H9 (cell line): ENCODE data around the gene IFI27L1. TPM values are rescaled to one million over a fixed set of nuclear protein-coding genes. Genes with fewer than 3 reads are reported as not detected.

Experiments
- DNase-seq: peaks from one replicate; pipeline ENCODE4 v3.0.0-alpha.2; 2017
- H2AFZ ChIP-seq: one replicate; pipeline ENCODE4 v1.6.1; 2013; ENCODE audit warnings: mild to moderate bottlenecking, low read length, control low read depth, moderate library complexity
- H2AK5ac ChIP-seq: 2 replicates; pipeline ENCODE4 v1.6.1; 2013; ENCODE audit warnings: low read length, control low read depth, mixed read lengths; ENCODE audit not compliant: insufficient read length
- H2BK120ac ChIP-seq: one replicate; pipeline ENCODE4 v1.6.1; 2013; ENCODE audit warnings: low read depth, mild to moderate bottlenecking, low read length, control low read depth, inconsistent platforms; ENCODE audit not compliant: poor library complexity, severe bottlenecking
- H2BK12ac ChIP-seq: 2 replicates; pipeline ENCODE4 v1.6.1; 2013; ENCODE audit warnings: low read length, control low read depth, mixed read lengths, low read depth; ENCODE audit not compliant: insufficient read length
- H2BK15ac ChIP-seq: 2 replicates; pipeline ENCODE4 v1.6.1; 2013; ENCODE audit warnings: low read depth, low read length, control low read depth
- H2BK20ac ChIP-seq: one replicate; pipeline ENCODE4 v1.6.1; 2013; ENCODE audit warnings: low read depth, mild to moderate bottlenecking, low read length, control low read depth, inconsistent platforms; ENCODE audit not compliant: poor library complexity, severe bottlenecking
- H2BK5ac ChIP-seq: 2 replicates; pipeline ENCODE4 v1.6.1; 2013; ENCODE audit warnings: low read length, control low read depth, mixed read lengths; ENCODE audit not compliant: insufficient read length
- H3K14ac ChIP-seq: 2 replicates; pipeline ENCODE4 v1.6.1; 2013; ENCODE audit warnings: low read length, control low read depth; ENCODE audit not compliant: insufficient read depth
- H3K18ac ChIP-seq: 2 replicates; pipeline ENCODE4 v1.6.1; 2013; ENCODE audit warnings: low read depth, mild to moderate bottlenecking, mixed read lengths, low read length, control low read depth; ENCODE audit not compliant: insufficient read length
- H3K23ac ChIP-seq: 2 replicates; pipeline ENCODE4 v1.6.1; 2013; ENCODE audit warnings: low read length, control low read depth, mixed read lengths, low read depth; ENCODE audit not compliant: insufficient read length
- H3K23me2 ChIP-seq: 2 replicates; pipeline ENCODE4 v1.6.1; 2013; ENCODE audit warnings: low read depth, mild to moderate bottlenecking, mixed read lengths, low read length, control low read depth; ENCODE audit not compliant: insufficient read length, poor library complexity, severe bottlenecking
- H3K27ac ChIP-seq: 2 replicates; pipeline ENCODE4 v1.5.1; 2013; ENCODE audit warnings: low read length, control low read depth, mixed read lengths, low read depth; ENCODE audit not compliant: insufficient read length
- H3K27me3 ChIP-seq: 2 replicates; pipeline ENCODE4 v1.6.1; 2013; ENCODE audit warnings: low read length, control low read depth, inconsistent platforms; ENCODE audit not compliant: insufficient read depth
- H3K4ac ChIP-seq: 2 replicates; pipeline ENCODE4 v1.6.1; 2013; ENCODE audit warnings: low read depth, mild to moderate bottlenecking, control low read depth, inconsistent platforms, low read length, moderate library complexity
- H3K4me1 ChIP-seq: 2 replicates; pipeline ENCODE4 v1.6.1; 2013; ENCODE audit warnings: low read length, control low read depth, inconsistent platforms; ENCODE audit not compliant: insufficient read depth
- H3K4me2 ChIP-seq: 2 replicates; pipeline ENCODE4 v1.6.1; 2013; ENCODE audit warnings: low read length, control low read depth, mixed read lengths; ENCODE audit not compliant: insufficient read length, insufficient read depth
- H3K56ac ChIP-seq: 2 replicates; pipeline ENCODE4 v1.6.1; 2013; ENCODE audit warnings: low read depth, mild to moderate bottlenecking, mixed read lengths, low read length, control low read depth; ENCODE audit not compliant: insufficient read length
- H3K79me1 ChIP-seq: 2 replicates; pipeline ENCODE4 v1.6.1; 2013; ENCODE audit warnings: low read depth, mild to moderate bottlenecking, moderate library complexity, low read length, control low read depth, inconsistent platforms; ENCODE audit not compliant: insufficient read depth, poor library complexity, severe bottlenecking
- H3K79me2 ChIP-seq: 2 replicates; pipeline ENCODE4 v1.6.1; 2013; ENCODE audit warnings: low read length, control low read depth, inconsistent platforms; ENCODE audit not compliant: insufficient read depth
- H3K9ac ChIP-seq: 2 replicates; pipeline ENCODE4 v1.6.1; 2013; ENCODE audit warnings: low read length, control low read depth, mixed read lengths; ENCODE audit not compliant: insufficient read length; ENCODE audit errors: extremely low read depth
- H3K9me3 ChIP-seq: one replicate; pipeline ENCODE4 v1.6.1; 2013; ENCODE audit warnings: low read depth, low read length, inconsistent platforms; ENCODE audit not compliant: control insufficient read depth
- H3T11ph ChIP-seq: one replicate; pipeline ENCODE4 v1.6.1; 2013; ENCODE audit warnings: mild to moderate bottlenecking, low read length, control low read depth, inconsistent platforms
- H4K20me1 ChIP-seq: one replicate; pipeline ENCODE4 v1.6.1; 2013; ENCODE audit not compliant: control insufficient read depth, insufficient read length, insufficient read depth
- H4K5ac ChIP-seq: 2 replicates; pipeline ENCODE4 v1.6.1; 2013; ENCODE audit warnings: low read depth, mild to moderate bottlenecking, mixed read lengths, low read length, control low read depth; ENCODE audit not compliant: insufficient read length
- H4K8ac ChIP-seq: replicated peaks from 2 replicates; pipeline ENCODE4 v1.6.1; 2013; ENCODE audit warnings: low read length, control low read depth, mixed read lengths, low read depth; ENCODE audit not compliant: insufficient read length
- H4K91ac ChIP-seq: 2 replicates; pipeline ENCODE4 v1.6.1; 2013; ENCODE audit warnings: low read depth, mild to moderate bottlenecking, moderate library complexity, mixed read lengths, low read length, control low read depth; ENCODE audit not compliant: insufficient read length
- H3K27ac Mint-ChIP-seq, 3 experiments: 2 replicates in 2 of 3; 3 replicates in 1 of 3; pipeline ENCODE4 v1.8.0; 2020 to 2021; ENCODE audit warnings: mixed read lengths in 3 of 3, mild to moderate bottlenecking in 1 of 3, moderate library complexity in 1 of 3
- H3K27me3 Mint-ChIP-seq: 2 replicates; pipeline ENCODE4 v1.8.0; 2021; ENCODE audit warnings: low read depth, mild to moderate bottlenecking, moderate library complexity, mixed read lengths
- H3K36me3 Mint-ChIP-seq, 3 experiments: 2 replicates in 2 of 3; 3 replicates in 1 of 3; pipeline ENCODE4 v1.8.0; 2020 to 2021; ENCODE audit warnings: low read depth in 3 of 3, mixed read lengths in 3 of 3; ENCODE audit not compliant: insufficient read depth in 1 of 3
- H3K4me1 Mint-ChIP-seq, 2 experiments: 2 replicates each; pipeline ENCODE4 v1.8.0; 2020; ENCODE audit warnings: mixed read lengths in 2 of 2
- H3K4me3 Mint-ChIP-seq, 2 experiments: 2 replicates in 1 of 2; 3 replicates in 1 of 2; pipeline ENCODE4 v1.8.0; 2020 to 2021; ENCODE audit warnings: mild to moderate bottlenecking in 2 of 2, mixed read lengths in 2 of 2, moderate library complexity in 1 of 2
- H3K9me3 Mint-ChIP-seq, 2 experiments: 2 replicates in 1 of 2; 3 replicates in 1 of 2; pipeline ENCODE4 v1.8.0; 2020; ENCODE audit warnings: mild to moderate bottlenecking in 2 of 2, mixed read lengths in 2 of 2, moderate library complexity in 1 of 2
- WGBS: extraction: QIAGEN DNeasy Blood & Tissue Kit; methylation state at CpG from one replicate; pipeline ENCODE4 v1.1.7; 2013; ENCODE audit warnings: missing lambda C conversion rate, low lambda C conversion rate, mixed read lengths; ENCODE audit not compliant: insufficient read length; ENCODE audit errors: extremely low coverage; 5-methylcytosine and 5-hydroxymethylcytosine counted together
- total RNA-seq: library from RNA; stranded (reverse); gene quantifications from 2 replicates; pipeline ENCODE4 v1.2.1, GENCODE V29; 2021
- TF ChIP-seq, protein P1 (sequence below): fragments of 200-600 bp; sonication (generic); conservative IDR thresholded peaks from 3 replicates; pipeline ENCODE4 v1.8.0; 2021; ENCODE audit warnings: antibody characterized with exemption, mild to moderate bottlenecking

Gene IFI27L1
- total RNA-seq, 1 experiment from 2014 or later, result 27.4 TPM

- Mint-ChIP-seq H3K27ac (no peak overlapping the region), H3K4me3 (no peak overlapping the region), H3K27me3 (no peaks in the 10 kb centered on the region), H3K36me3 (peaks cover 67 to 70% (median 69%) of the 10 kb centered on the region in 3 experiments), H3K4me1 (peaks cover 15% of the 10 kb centered on the region in 2 experiments), H3K9me3 (peaks cover 40 to 41% of the 10 kb centered on the region in 2 experiments)
- Histone ChIP-seq H3K23me2 (no peaks in the 10 kb centered on the region), H3K9ac (no peak overlapping the region), H2BK5ac (no peak overlapping the region), H4K5ac (no peak overlapping the region), H2BK120ac (no peak overlapping the region), H3K56ac (no peak overlapping the region), H4K8ac (no peak overlapping the region), H2BK15ac (no peak overlapping the region), H3K14ac (no peak overlapping the region), H2BK20ac (no peak overlapping the region), H3K79me2 (peaks cover 34% of the 10 kb centered on the region), H3K23ac (no peak overlapping the region), H3K18ac (no peak overlapping the region), H2AFZ (no peak overlapping the region), H3T11ph (no peak overlapping the region), H3K79me1 (peaks cover 5% of the 10 kb centered on the region), H2AK5ac (no peak overlapping the region), H4K20me1 (peaks cover 3% of the 10 kb centered on the region), H3K4me2 (no peak overlapping the region), H4K91ac (no peak overlapping the region), H3K27ac (no peak overlapping the region), H3K4me1 (no peaks in the 10 kb centered on the region), H2BK12ac (no peak overlapping the region), H3K9me3 (no peaks in the 10 kb centered on the region), H3K4ac (no peak overlapping the region), H3K27me3 (no peaks in the 10 kb centered on the region)
- TF ChIP-seq, protein P1, sequence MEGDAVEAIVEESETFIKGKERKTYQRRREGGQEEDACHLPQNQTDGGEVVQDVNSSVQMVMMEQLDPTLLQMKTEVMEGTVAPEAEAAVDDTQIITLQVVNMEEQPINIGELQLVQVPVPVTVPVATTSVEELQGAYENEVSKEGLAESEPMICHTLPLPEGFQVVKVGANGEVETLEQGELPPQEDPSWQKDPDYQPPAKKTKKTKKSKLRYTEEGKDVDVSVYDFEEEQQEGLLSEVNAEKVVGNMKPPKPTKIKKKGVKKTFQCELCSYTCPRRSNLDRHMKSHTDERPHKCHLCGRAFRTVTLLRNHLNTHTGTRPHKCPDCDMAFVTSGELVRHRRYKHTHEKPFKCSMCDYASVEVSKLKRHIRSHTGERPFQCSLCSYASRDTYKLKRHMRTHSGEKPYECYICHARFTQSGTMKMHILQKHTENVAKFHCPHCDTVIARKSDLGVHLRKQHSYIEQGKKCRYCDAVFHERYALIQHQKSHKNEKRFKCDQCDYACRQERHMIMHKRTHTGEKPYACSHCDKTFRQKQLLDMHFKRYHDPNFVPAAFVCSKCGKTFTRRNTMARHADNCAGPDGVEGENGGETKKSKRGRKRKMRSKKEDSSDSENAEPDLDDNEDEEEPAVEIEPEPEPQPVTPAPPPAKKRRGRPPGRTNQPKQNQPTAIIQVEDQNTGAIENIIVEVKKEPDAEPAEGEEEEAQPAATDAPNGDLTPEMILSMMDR, result no peak
- no peak for DNase-seq
- WGBS, result no CpG with 5 or more reads among the region's 3 CpGs
Observed at GRCh38 chr14:94074534-94074933, 6.6 kb upstream of the IFI27L1 start.
